ENCODE results near the gene TAF5L.
"Not testable (repeated sequence)": the region's sequence is repeated elsewhere in the genome, so short reads cannot be mapped to it uniquely, and the experiment has no call there.

TAF5L gene

DNA sequence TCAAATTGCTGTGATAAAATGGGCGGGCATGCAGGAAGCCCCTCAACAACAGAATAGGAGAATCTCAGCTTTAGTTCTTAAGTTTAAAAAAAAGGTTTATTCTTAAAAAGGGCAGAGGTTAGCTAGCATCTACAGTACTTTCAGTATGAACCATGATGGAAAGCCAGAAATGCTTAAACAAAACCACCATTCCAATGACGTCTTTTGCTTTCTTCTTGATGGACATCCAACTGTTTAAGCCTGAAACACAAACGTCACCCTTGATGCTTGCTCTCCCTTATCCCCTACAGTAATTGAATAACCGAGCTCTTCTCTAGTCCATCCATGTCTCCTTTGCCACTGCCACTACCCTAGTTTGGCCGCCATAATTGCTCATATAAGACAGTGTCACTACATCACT, 25.7 kb downstream of the TAF5L start:
- DNase-seq, result no peak

DNA sequence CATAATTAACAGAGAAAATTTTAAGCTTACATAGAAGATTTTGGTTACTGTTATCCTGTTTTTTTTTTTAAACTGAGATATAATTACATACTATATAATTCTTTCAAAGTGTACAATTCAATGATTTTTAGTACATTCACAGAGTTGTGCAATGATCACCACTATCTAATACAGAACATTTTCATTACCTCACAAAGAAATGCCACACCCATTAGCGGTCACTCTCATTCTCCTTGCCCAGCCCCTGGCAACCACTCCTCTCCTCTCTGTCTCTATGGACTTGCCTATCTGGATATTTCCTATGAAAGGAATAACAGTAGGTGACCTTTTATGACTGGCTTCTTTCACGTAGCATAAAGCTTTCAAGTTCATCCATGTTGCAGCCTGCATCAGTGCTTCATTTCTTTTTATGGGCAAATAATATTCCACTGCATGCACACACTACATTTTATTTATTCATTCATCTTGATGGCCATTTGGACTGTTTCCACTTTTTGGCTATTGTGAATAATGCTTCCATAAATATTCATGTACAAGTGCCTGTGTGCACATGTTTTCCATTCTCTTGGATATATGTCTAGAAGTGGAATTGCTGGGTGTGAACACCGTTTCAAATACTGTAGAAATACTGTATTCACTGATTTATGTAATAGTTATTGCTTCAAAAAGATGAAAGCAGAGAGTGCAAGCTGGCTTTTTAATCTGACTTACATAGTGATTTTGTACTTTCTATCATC, 26.5 kb downstream of the TAF5L start:
- DNase-seq, result no peak

GRCh38 chr1:229597877-229598276, 28.0 kb downstream of the TAF5L start:
- DNase-seq, result no peak

GRCh38 chr1:229596925-229597699, 28.8 kb downstream of the TAF5L start:
- DNase-seq, result no peak

DNA sequence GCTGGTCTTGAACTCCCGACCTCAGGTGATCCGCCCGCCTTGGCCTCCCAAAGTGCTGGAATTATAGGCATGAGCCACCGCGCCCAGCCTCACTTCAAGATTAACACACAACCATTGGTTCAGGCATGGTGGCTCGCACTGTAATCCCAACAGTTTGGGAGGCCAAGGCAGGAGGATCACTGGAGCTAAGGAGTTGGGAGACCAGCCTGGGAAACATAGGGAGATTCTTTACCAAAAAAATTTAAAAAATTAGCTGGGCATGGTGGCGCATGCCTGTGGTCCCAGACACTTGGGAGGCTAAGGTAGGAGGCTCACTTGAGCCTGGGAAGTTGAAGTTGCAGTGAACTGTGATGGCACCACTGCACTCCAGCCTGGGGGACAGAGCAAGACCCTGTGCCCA, 30.0 kb downstream of the TAF5L start:
- DNase-seq, result not testable (repeated sequence)

DNA sequence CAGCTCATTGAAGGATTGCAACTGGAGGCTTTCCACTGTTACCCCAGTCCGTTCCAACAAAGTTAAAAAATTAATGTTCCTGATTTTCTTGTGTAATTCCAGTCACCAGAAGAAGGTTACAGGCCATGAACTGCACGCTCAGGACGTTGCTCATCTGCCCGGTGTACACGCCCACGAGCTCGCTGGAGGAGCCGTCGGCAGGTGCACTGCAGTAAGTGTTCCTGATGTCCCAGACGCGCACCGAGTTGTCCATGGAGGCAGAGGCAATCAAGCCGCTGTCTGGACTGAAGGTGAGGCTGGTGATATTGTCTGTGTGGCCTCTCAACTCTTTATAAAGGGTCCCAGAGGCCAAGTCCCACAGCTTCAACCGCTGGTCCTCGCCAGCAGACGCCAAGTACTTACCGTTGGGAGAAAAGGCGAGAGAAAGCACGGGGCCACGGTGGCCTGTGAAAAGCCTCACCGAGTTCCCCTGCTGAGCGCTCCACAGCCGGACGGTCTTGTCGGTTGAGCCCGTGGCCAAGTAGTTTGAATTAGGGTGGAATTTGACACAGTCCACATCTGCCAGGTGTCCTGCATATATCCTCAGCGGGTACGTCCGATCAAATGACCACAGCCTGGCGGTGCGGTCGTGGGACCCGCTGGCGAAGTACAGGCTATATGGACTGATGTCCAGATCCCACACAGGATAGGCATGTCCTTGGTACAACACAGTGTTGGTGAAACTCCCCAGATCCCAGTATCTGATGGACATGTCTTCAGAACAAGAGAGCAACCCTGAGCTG, 31.5 kb downstream of the TAF5L start:
- no peak for DNase-seq

- no peak for DNase-seq
Observed at GRCh38 chr1:229593800-229594199, 32.1 kb downstream of the TAF5L start.

GRCh38 chr1:229590119-229590518, 35.8 kb downstream of the TAF5L start:
- DNase-seq, result no peak

DNA sequence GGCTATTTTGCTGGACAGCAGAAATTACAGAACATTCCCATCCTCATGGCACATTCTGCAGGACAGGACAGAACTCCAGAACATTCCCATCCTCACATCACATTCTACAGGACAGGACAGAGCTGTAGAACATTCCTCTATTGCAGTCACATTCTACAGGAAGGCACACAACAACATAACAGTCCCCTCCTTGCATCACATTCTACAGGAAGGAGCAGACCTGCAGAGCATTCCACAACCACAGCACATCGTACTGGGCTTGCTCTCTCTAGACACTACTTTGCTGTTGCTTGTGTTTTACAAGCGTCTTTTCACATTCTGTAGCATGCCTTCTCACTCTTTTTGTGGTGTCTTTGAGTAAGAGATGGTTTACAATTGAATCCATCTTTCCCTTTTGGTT, 40.6 kb downstream of the TAF5L start:
- no peak for DNase-seq

DNA sequence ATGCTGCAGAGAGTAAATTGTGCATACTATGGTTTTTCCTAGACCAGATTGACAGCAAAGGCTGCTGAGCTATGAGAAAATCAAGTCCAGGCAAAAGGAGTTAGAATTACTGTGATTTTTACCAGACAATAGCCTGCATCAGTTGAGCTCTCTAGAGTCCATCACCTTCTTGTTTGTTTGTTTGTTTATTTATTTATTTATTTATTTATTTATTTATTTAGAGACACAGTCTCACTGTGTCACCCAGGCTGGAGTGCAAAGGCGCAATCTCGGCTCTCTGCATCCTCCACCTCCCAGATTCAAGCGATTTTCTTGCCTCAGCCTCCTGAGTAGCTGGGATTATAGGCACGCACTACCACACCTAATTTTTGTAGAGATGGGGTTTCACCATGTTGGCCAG, 43.2 kb downstream of the TAF5L start:
- DNase-seq, result no peak

DNA sequence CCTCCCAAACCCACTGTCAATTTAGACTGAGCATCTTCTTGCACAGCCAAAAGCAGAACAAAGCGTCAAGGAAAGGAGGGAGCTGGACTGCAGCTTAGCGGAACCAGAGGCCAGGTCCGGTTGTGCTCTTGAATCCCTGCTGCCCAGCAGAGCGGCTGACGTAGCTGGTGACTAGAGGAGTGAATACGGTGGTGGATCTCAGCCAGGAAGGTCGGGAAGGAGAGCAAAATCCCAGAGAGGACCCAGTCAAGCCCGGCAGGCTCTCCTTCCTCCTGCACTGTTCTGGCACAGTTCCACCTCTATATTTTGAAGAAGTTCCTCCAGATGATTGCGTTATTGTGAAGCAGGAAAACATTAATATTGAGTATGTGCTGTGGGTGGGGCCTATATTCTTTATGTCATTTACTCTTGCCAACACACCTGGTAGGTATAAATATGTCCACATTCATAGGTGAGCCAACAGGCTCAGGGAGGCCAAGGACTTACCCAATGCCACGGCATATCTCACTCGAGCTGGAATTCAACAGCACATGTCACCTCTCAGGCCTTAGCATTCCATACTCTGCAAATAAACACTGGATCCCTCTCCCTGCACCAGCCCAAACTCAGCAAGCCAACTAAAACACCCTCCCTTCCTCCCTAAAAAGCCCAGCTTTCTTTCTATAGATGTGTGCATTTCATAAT, 43.8 kb downstream of the TAF5L start:
- DNase-seq, result no peak

- DNase-seq, result no peak
Observed at GRCh38 chr1:229581485-229581884, 44.4 kb downstream of the TAF5L start.

GRCh38 chr1:229579059-229579673, 46.8 kb downstream of the TAF5L start:
- DNase-seq, result no peak

DNA sequence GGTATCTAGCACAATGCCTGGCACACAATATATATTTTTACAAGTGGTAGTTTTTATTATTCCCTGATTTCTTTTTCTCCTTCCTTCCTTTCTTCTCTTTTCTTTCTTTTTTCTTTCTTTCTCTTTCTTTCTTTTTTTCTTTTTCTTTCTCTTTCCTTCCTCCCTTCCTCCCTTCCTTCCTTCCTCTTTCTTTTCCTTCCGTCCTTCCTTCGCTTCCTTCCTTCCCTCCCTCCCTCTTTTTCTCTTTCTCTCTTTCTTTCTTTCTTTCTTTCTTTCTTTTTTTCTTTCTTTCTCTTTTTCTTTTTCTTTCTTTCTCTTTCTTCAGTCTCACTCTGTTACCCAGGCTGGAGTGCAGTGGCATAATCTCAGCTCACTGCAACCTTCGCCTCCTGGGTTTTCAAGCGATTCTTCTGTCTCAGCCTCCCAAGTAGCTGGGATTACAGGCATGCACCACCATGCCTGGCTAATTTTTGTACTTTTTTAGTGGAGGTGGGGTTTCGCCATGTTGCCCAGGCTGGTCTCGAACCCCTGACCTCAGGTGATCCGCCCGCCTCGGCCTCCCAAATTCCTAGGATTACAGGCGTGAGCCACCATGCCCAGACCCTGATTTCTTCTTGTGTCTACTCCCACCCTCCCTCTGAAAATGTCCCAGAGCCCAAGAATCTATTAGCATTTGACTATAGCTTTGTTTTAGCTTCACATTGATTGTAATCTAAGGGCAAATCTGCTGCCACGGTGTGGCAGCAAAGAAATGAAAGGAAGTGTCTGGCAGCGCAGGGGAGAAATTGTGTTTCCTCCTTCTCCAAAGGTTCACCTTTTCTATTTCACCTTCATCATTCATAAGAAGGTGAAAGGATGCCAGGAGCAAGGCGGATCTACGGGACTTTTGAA, 47.5 kb downstream of the TAF5L start:
- no peak for DNase-seq

GRCh38 chr1:229574679-229575442, 51.1 kb downstream of the TAF5L start:
- DNase-seq, result no peak

DNA sequence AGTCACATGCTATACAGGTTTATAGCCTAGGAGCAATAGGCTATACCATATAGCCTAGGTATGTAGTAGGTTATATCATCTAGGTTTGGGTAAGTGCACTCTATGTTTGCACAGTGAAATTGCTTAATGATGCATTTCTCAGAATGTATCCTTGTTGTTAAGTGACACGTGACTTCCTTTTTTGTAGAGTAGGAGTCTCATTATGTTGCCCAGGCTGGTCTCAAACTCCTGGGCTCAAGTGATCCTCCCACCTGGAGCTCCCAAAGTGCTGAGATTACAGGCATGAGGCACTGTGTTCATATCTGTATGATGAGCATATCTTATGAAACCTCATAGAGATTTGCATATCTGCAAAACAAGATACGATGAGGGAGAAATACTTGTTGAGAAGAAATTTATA, 53.6 kb downstream of the TAF5L start:
- DNase-seq, result no peak

GRCh38 chr1:229570891-229571516, 54.9 kb downstream of the TAF5L start:
- DNase-seq, result no peak

GRCh38 chr1:229570305-229570704, 55.6 kb downstream of the TAF5L start:
- DNase-seq, result no peak

GRCh38 chr1:229567109-229567868, 58.6 kb downstream of the TAF5L start:
- no peak for DNase-seq

All from stimulated activated CD4-positive, alpha-beta T cell treated with anti-CD3 and anti-CD28 coated beads, Interleukin-15, amount 100 ng/mL, for 24 hours (primary cell).